ENCODE data around the gene RTP1. TPM values are rescaled to one million over a fixed set of nuclear protein-coding genes. Genes with fewer than 3 reads are reported as not detected.

The RTP1 gene
- total RNA-seq, 2 donors from 2014 or later = not detected

DNA sequence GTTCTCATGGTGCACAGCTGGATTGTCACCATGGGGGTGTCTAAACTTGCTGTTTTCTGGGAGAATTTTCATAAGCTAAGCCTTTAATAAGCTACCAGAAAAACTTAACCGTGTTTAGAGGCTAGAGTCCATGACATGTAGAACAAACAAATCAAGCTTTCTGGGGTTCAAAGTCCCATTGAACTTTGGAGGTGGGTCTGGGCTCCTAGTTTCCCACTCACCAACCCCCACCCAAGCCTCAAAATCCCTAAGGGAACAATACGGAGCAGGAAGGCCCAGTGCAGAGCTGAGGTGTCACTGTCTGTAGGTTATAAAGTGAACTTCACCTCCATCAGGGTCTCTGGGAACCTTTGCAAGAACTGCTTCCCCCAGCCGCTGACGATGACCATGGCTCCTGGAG, 25.5 kb downstream of the RTP1 start:
- no peak for TF ChIP-seq POLR2AphosphoS5 (IDR thresholded peaks at IDR 0.05)
- TF ChIP-seq, protein P1, sequence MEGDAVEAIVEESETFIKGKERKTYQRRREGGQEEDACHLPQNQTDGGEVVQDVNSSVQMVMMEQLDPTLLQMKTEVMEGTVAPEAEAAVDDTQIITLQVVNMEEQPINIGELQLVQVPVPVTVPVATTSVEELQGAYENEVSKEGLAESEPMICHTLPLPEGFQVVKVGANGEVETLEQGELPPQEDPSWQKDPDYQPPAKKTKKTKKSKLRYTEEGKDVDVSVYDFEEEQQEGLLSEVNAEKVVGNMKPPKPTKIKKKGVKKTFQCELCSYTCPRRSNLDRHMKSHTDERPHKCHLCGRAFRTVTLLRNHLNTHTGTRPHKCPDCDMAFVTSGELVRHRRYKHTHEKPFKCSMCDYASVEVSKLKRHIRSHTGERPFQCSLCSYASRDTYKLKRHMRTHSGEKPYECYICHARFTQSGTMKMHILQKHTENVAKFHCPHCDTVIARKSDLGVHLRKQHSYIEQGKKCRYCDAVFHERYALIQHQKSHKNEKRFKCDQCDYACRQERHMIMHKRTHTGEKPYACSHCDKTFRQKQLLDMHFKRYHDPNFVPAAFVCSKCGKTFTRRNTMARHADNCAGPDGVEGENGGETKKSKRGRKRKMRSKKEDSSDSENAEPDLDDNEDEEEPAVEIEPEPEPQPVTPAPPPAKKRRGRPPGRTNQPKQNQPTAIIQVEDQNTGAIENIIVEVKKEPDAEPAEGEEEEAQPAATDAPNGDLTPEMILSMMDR (IDR thresholded peaks at IDR 0.05) = no peak
- TF ChIP-seq POLR2A (IDR thresholded peaks at IDR 0.05) = no peak
- Histone ChIP-seq H3K27me3 (replicated peaks; ENCODE audit: insufficient read depth) (no peaks in the 10 kb centered on the region), H3K27ac (no peak overlapping the region), H3K4me3 (no peak overlapping the region), H3K9me3 (no peaks in the 10 kb centered on the region), H3K36me3 (no peaks in the 10 kb centered on the region), H3K4me1 (replicated peaks) (no peaks in the 10 kb centered on the region)
- 72% methylated on average over 4 of the region's 4 CpGs for WGBS
- no peak for DNase-seq (ENCODE audit: low spot score)
- intact Hi-C loops (cut with DNase I) = loop anchor here (2.0 kb wide), 1 partner anchor 96 kb away; no protein-coding TSS in a partner anchor

DNA sequence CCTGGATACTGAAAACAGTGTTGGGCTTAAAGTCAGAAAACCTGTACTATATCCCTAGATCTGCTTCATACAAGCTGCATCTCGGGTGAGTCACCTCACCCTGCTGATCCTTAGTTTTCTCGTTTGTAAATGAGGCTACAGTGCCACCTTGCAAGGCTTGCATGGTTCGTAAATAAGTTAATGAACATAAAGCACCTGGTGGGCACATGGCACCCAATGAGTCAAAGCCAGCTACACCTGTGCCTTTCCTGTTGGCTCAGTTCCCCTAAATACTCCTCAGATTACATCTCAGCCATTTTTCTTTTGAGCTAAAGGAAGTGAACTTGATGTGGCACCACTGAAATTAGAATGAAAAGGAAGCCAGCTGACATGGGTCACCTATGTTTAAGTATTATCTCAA, 26.5 kb downstream of the RTP1 start:
- WGBS = 52% methylated on average over 3 of the region's 3 CpGs
- no peaks in the 10 kb centered on the region for H3K9me3 ChIP-seq
- no peak overlapping the region for H3K4me3 ChIP-seq
- no peaks in the 10 kb centered on the region for H3K36me3 ChIP-seq
- DNase-seq (ENCODE audit: low spot score) = no peak
- no peaks in the 10 kb centered on the region for H3K4me1 ChIP-seq (replicated peaks)
- TF ChIP-seq, protein P1 (IDR thresholded peaks at IDR 0.05) = peak in 1 of 4 experiments; percentile 23
- no peak for TF ChIP-seq POLR2AphosphoS5 (IDR thresholded peaks at IDR 0.05)
- intact Hi-C loops (cut with DNase I) = loop anchor here (2.0 kb wide), 1 partner anchor 95 kb away; no protein-coding TSS in a partner anchor
- H3K27ac ChIP-seq = no peak overlapping the region
- no peaks in the 10 kb centered on the region for H3K27me3 ChIP-seq (replicated peaks; ENCODE audit: insufficient read depth)

DNA sequence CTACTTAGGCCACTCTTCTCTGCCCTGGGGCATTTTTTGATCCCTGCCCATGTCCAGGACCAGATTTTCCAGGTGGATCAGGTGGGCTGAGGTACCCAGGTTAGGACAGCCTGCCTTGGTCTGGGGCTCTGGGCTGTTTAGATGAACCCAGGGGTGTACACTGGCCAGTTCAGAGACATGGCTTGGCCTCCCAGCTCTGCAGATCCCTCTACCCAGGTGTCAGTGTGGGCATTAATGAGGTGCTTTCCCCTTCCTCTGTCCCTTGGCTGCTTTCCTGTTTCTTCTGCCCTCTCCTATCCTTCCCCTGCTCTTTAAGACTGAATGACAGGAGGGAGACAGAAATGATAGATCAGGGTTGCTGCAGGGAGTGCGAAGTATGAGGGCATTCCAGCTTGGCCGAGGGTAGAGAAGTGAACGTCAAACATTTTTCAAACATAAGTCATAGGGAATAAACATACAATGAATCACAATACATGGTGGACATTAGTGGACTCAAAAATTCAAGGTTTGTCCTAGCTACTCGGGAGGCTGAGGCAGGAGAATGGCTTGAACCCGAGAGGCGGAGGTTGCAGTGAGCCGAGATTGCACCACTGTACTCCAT, 30.5 kb downstream of the RTP1 start:
- H3K4me1 ChIP-seq (replicated peaks) = no peaks in the 10 kb centered on the region
- H3K4me3 ChIP-seq = no peak overlapping the region
- intact Hi-C loops (cut with DNase I) = no loop called here
- H3K9me3 ChIP-seq = no peaks in the 10 kb centered on the region
- 81% methylated on average over 7 of the region's 7 CpGs for WGBS
- no peaks in the 10 kb centered on the region for H3K27me3 ChIP-seq (replicated peaks; ENCODE audit: insufficient read depth)
- H3K27ac ChIP-seq = no peak overlapping the region
- H3K36me3 ChIP-seq = no peaks in the 10 kb centered on the region
- no peak for DNase-seq (ENCODE audit: low spot score)
- TF ChIP-seq, protein P1 (IDR thresholded peaks at IDR 0.05) = no peak
- no peak for TF ChIP-seq POLR2A (IDR thresholded peaks at IDR 0.05)
- TF ChIP-seq POLR2AphosphoS5 (IDR thresholded peaks at IDR 0.05) = no peak

DNA sequence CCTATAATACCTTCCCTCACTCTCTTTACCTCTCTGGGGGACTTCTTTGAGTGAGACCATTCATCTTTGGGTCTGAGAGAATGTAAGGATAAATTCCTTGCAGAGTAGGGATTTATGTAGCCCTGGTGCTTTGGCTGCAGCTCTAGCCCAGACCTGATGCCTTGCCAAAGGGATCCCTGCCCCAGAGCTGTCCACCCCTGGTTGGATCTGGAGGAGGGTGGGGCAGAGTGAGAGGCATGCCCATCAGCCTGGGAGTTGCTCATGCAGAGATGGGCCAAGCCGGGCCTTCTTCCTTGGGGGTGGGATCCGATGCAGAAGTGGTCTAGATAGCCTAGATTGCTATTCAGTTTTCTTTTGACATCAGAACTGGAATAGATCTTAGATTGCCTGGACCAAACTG, 31.5 kb downstream of the RTP1 start:
- no peaks in the 10 kb centered on the region for H3K27me3 ChIP-seq (replicated peaks; ENCODE audit: insufficient read depth)
- no peaks in the 10 kb centered on the region for H3K9me3 ChIP-seq
- no peaks in the 10 kb centered on the region for H3K4me1 ChIP-seq (replicated peaks)
- no peaks in the 10 kb centered on the region for H3K36me3 ChIP-seq
- intact Hi-C loops (cut with DNase I) = no loop called here
- 85% methylated on average over 2 of the region's 2 CpGs for WGBS
- H3K4me3 ChIP-seq = no peak overlapping the region
- H3K27ac ChIP-seq = no peak overlapping the region
- TF ChIP-seq, protein P1 (IDR thresholded peaks at IDR 0.05) = no peak
- TF ChIP-seq POLR2AphosphoS5 (IDR thresholded peaks at IDR 0.05) = no peak
- no peak for TF ChIP-seq POLR2A (IDR thresholded peaks at IDR 0.05)
- no peak for DNase-seq (ENCODE audit: low spot score)

DNA sequence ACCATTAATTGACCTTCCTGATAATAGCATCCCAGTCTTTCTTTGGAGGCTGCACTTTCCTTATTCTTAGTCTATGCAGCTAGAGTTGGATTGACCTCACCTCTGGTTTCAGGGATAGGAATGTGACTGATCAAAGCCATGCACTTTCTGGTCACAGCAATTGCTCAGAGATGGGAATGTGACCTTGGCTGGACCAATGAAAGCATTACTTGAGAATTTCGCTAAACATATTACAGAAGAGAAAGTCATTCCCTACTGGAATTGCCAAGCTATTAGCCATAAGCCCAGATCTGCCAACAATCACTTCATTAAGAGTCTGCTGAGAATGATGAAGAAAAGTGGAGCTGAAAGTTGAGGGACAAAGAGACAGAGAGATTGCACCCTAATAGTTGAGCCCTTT, 32.7 kb downstream of the RTP1 start:
- DNase-seq (ENCODE audit: low spot score) = no peak
- 90% methylated on average over 1 of the region's 1 CpG for WGBS
- Histone ChIP-seq H3K27me3 (replicated peaks; ENCODE audit: insufficient read depth) (no peaks in the 10 kb centered on the region), H3K4me1 (replicated peaks) (no peaks in the 10 kb centered on the region), H3K4me3 (no peak overlapping the region), H3K36me3 (no peaks in the 10 kb centered on the region), H3K9me3 (no peaks in the 10 kb centered on the region), H3K27ac (no peak overlapping the region)
- intact Hi-C loops (cut with DNase I) = no loop called here
- TF ChIP-seq, protein P1 (IDR thresholded peaks at IDR 0.05) = no peak
- no peak for TF ChIP-seq POLR2A (IDR thresholded peaks at IDR 0.05)
- TF ChIP-seq POLR2AphosphoS5 (IDR thresholded peaks at IDR 0.05) = no peak

Measured in prostate gland (tissue), 2 donors.